ENCODE results near the gene ERBB4.
"Not testable (repeated sequence)": the region's sequence is repeated elsewhere in the genome, so short reads cannot be mapped to it uniquely, and the experiment has no call there.

The ERBB4 gene

GRCh38 chr2:212461708-212462107 is 76.9 kb downstream of the ERBB4 start:
- not testable (repeated sequence) for H2BK15ac ChIP-seq (ENCODE audit: low read length); H3K79me1 ChIP-seq (ENCODE audit: low read depth, low read length); H2BK12ac ChIP-seq (ENCODE audit: low read length); H3K27me3 ChIP-seq (ENCODE audit: control insufficient read depth in 3 of 3, insufficient read depth in 3 of 3, low read depth in 1 of 3, low read length in 3 of 3); H3K27ac ChIP-seq (replicated peaks; ENCODE audit: low read length); H3K36me3 ChIP-seq (replicated peaks in 1 of 2; ENCODE audit: control insufficient read depth in 2 of 2, insufficient read depth in 2 of 2, low read length in 2 of 2); H4K8ac ChIP-seq (ENCODE audit: low read depth, low read length); H3K23ac ChIP-seq (ENCODE audit: low read depth, low read length, poor library complexity); H2AFZ ChIP-seq (ENCODE audit: low read length); H3K14ac ChIP-seq (ENCODE audit: low read length); H3K4me2 ChIP-seq (ENCODE audit: insufficient read depth, low read length, poor library complexity, severe bottlenecking); H3K9ac ChIP-seq (ENCODE audit: low read depth, low read length, poor library complexity); H3K4me1 ChIP-seq (ENCODE audit: control insufficient read depth in 2 of 2, insufficient read depth in 1 of 2, low read depth in 1 of 2, low read length in 2 of 2); H2BK120ac ChIP-seq (ENCODE audit: low read depth, low read length); H2AK5ac ChIP-seq (ENCODE audit: low read depth, low read length); H3K4ac ChIP-seq (ENCODE audit: low read length); H2BK5ac ChIP-seq (ENCODE audit: low read length); H3K18ac ChIP-seq (ENCODE audit: low read length); DNase-seq (ENCODE audit: low spot score); H4K91ac ChIP-seq (ENCODE audit: low read depth, low read length, poor library complexity); H3K4me3 ChIP-seq (ENCODE audit: low read length in 2 of 2)
- H3K9me3 ChIP-seq (replicated peaks in 1 of 2; ENCODE audit: control insufficient read depth in 2 of 2, insufficient read depth in 1 of 2, low read depth in 1 of 2, low read length in 2 of 2) = peaks cover 0 to 14% of the 10 kb centered on the region in 2 donors
- WGBS, 2 donors (ENCODE audit: extremely low coverage in 2 of 2, insufficient read length in 2 of 2, insufficient replicate concordance in 1 of 2) = no CpG with 5 or more reads among the region's 4 CpGs

DNA sequence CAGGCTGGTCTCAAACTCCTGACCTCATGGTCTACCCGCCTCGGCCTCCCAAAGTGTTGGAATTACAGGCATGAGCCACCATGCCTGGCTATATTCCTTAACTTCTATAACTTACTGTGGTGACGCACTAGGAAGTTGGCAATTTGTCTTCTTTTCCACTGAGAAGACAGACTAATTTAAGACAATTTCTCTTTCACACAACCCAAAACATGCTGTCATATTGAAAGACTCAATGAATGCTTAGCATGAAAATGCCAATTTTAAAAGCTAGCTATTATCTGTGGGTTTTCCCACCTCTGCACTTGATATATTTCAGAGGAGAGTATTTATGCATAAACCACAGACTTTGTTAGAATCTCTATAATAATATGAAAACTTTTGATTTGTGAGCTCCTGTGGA is 84.5 kb downstream of the ERBB4 start:
- Histone ChIP-seq H2BK12ac (ENCODE audit: low read length) (no peak overlapping the region), H3K27me3 (ENCODE audit: control insufficient read depth in 3 of 3, insufficient read depth in 3 of 3, low read depth in 1 of 3, low read length in 3 of 3) (no peaks in the 10 kb centered on the region), H3K4me3 (ENCODE audit: low read length in 2 of 2) (no peak overlapping the region), H3K9me3 (replicated peaks in 1 of 2; ENCODE audit: control insufficient read depth in 2 of 2, insufficient read depth in 1 of 2, low read depth in 1 of 2, low read length in 2 of 2) (no peaks in the 10 kb centered on the region), H2BK15ac (ENCODE audit: low read length) (no peak overlapping the region), H2AK5ac (ENCODE audit: low read depth, low read length) (no peak overlapping the region), H3K4me1 (ENCODE audit: control insufficient read depth in 2 of 2, insufficient read depth in 1 of 2, low read depth in 1 of 2, low read length in 2 of 2) (peaks cover 0 to 5% of the 10 kb centered on the region in 2 donors), H4K91ac (ENCODE audit: low read depth, low read length, poor library complexity) (no peak overlapping the region), H3K4me2 (ENCODE audit: insufficient read depth, low read length, poor library complexity, severe bottlenecking) (no peak overlapping the region), H3K23ac (ENCODE audit: low read depth, low read length, poor library complexity) (no peak overlapping the region), H4K8ac (ENCODE audit: low read depth, low read length) (no peak overlapping the region), H3K36me3 (replicated peaks in 1 of 2; ENCODE audit: control insufficient read depth in 2 of 2, insufficient read depth in 2 of 2, low read length in 2 of 2) (no peaks in the 10 kb centered on the region), H3K27ac (replicated peaks; ENCODE audit: low read length) (no peak overlapping the region), H2BK120ac (ENCODE audit: low read depth, low read length) (no peak overlapping the region), H2BK5ac (ENCODE audit: low read length) (no peak overlapping the region), H3K18ac (ENCODE audit: low read length) (no peak overlapping the region), H3K79me1 (ENCODE audit: low read depth, low read length) (no peaks in the 10 kb centered on the region), H3K14ac (ENCODE audit: low read length) (no peak overlapping the region), H3K4ac (ENCODE audit: low read length) (no peak overlapping the region), H3K9ac (ENCODE audit: low read depth, low read length, poor library complexity) (no peak overlapping the region), H2AFZ (ENCODE audit: low read length) (no peak overlapping the region)
- no peak for DNase-seq (ENCODE audit: low spot score)
- no CpG with 5 or more reads among the region's 3 CpGs for WGBS, 2 donors (ENCODE audit: extremely low coverage in 2 of 2, insufficient read length in 2 of 2, insufficient replicate concordance in 1 of 2)

DNA sequence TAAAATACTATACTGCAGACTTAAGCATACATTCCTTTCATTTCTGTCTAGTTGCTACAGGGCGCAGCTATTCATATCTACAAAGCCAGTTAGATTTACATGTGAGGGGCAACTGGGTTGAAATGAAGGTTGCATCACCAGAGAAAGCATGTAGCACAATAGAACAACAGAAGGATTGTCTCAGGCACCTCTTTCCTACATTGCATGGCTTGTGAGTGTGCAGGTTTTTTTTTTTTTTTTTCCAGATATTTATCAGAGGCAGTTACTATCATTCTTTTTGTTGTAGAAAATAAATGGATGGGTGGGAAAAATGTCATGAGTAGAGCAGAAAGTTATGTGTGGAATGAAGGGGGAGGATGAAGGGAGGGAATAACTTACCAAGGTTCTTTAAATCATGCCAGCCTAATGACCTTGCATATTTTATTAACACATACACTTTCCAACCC is 86.8 kb downstream of the ERBB4 start:
- H3K9me3 ChIP-seq (replicated peaks in 1 of 2; ENCODE audit: control insufficient read depth in 2 of 2, insufficient read depth in 1 of 2, low read depth in 1 of 2, low read length in 2 of 2) = no peaks in the 10 kb centered on the region
- H3K27me3 ChIP-seq (ENCODE audit: control insufficient read depth in 3 of 3, insufficient read depth in 3 of 3, low read depth in 1 of 3, low read length in 3 of 3) = no peaks in the 10 kb centered on the region
- no peak overlapping the region for H3K18ac ChIP-seq (ENCODE audit: low read length)
- no peak overlapping the region for H2BK120ac ChIP-seq (ENCODE audit: low read depth, low read length)
- H3K4ac ChIP-seq (ENCODE audit: low read length) = no peak overlapping the region
- no peak overlapping the region for H3K14ac ChIP-seq (ENCODE audit: low read length)
- no peak overlapping the region for H2BK12ac ChIP-seq (ENCODE audit: low read length)
- H4K8ac ChIP-seq (ENCODE audit: low read depth, low read length) = no peak overlapping the region
- H4K91ac ChIP-seq (ENCODE audit: low read depth, low read length, poor library complexity) = no peak overlapping the region
- H3K27ac ChIP-seq (replicated peaks; ENCODE audit: low read length) = no peak overlapping the region
- H3K9ac ChIP-seq (ENCODE audit: low read depth, low read length, poor library complexity) = no peak overlapping the region
- H3K4me1 ChIP-seq (ENCODE audit: control insufficient read depth in 2 of 2, insufficient read depth in 1 of 2, low read depth in 1 of 2, low read length in 2 of 2) = peaks cover 0 to 15% of the 10 kb centered on the region in 2 donors
- peak; percentile 12 for DNase-seq (ENCODE audit: low spot score)
- no peak overlapping the region for H2AK5ac ChIP-seq (ENCODE audit: low read depth, low read length)
- no peaks in the 10 kb centered on the region for H3K79me1 ChIP-seq (ENCODE audit: low read depth, low read length)
- H3K4me2 ChIP-seq (ENCODE audit: insufficient read depth, low read length, poor library complexity, severe bottlenecking) = no peak overlapping the region
- no peak overlapping the region for H2BK15ac ChIP-seq (ENCODE audit: low read length)
- no peak overlapping the region for H3K4me3 ChIP-seq (ENCODE audit: low read length in 2 of 2)
- no peak overlapping the region for H2AFZ ChIP-seq (ENCODE audit: low read length)
- WGBS, 2 donors (ENCODE audit: extremely low coverage in 2 of 2, insufficient read length in 2 of 2, insufficient replicate concordance in 1 of 2) = no CpG with 5 or more reads among the region's 1 CpG
- H3K36me3 ChIP-seq (replicated peaks in 1 of 2; ENCODE audit: control insufficient read depth in 2 of 2, insufficient read depth in 2 of 2, low read length in 2 of 2) = no peaks in the 10 kb centered on the region
- no peak overlapping the region for H3K23ac ChIP-seq (ENCODE audit: low read depth, low read length, poor library complexity)
- no peak overlapping the region for H2BK5ac ChIP-seq (ENCODE audit: low read length)

DNA sequence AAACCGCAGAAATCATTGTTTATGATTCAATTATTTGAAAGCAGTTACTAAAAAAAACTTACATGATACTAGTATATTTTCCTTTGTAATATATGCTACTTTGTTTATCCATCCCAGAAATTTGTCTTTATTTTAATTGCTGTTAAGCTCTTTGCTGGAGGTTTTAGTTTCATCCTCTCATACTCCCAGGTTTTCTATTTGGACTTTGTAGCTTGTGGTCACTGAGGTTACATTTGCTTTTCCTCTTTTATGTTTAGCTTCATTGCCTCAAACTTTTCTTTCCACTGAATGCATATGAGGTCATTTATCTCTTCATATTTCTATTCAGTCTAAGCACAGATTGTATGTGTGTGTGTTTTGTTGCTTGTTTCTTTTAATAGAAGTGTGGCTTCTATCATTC is 89.9 kb downstream of the ERBB4 start:
- Histone ChIP-seq H3K9ac (ENCODE audit: low read depth, low read length, poor library complexity) (no peak overlapping the region), H3K4me2 (ENCODE audit: insufficient read depth, low read length, poor library complexity, severe bottlenecking) (no peak overlapping the region), H2BK12ac (ENCODE audit: low read length) (no peak overlapping the region), H3K27me3 (ENCODE audit: control insufficient read depth in 3 of 3, insufficient read depth in 3 of 3, low read depth in 1 of 3, low read length in 3 of 3) (no peaks in the 10 kb centered on the region), H3K9me3 (replicated peaks in 1 of 2; ENCODE audit: control insufficient read depth in 2 of 2, insufficient read depth in 1 of 2, low read depth in 1 of 2, low read length in 2 of 2) (peaks cover 0 to 5% of the 10 kb centered on the region in 2 donors), H2AFZ (ENCODE audit: low read length) (no peak overlapping the region), H3K79me1 (ENCODE audit: low read depth, low read length) (no peaks in the 10 kb centered on the region), H3K27ac (replicated peaks; ENCODE audit: low read length) (no peak overlapping the region), H3K18ac (ENCODE audit: low read length) (no peak overlapping the region), H2BK120ac (ENCODE audit: low read depth, low read length) (no peak overlapping the region), H3K4me3 (ENCODE audit: low read length in 2 of 2) (no peak overlapping the region), H4K91ac (ENCODE audit: low read depth, low read length, poor library complexity) (no peak overlapping the region), H3K14ac (ENCODE audit: low read length) (no peak overlapping the region), H3K4me1 (ENCODE audit: control insufficient read depth in 2 of 2, insufficient read depth in 1 of 2, low read depth in 1 of 2, low read length in 2 of 2) (peaks cover 0 to 15% of the 10 kb centered on the region in 2 donors), H3K36me3 (replicated peaks in 1 of 2; ENCODE audit: control insufficient read depth in 2 of 2, insufficient read depth in 2 of 2, low read length in 2 of 2) (no peaks in the 10 kb centered on the region), H2BK5ac (ENCODE audit: low read length) (no peak overlapping the region), H3K23ac (ENCODE audit: low read depth, low read length, poor library complexity) (no peak overlapping the region), H2BK15ac (ENCODE audit: low read length) (no peak overlapping the region), H4K8ac (ENCODE audit: low read depth, low read length) (no peak overlapping the region), H3K4ac (ENCODE audit: low read length) (no peak overlapping the region), H2AK5ac (ENCODE audit: low read depth, low read length) (no peak overlapping the region)
- no peak for DNase-seq (ENCODE audit: low spot score)
- WGBS, 2 donors (ENCODE audit: extremely low coverage in 2 of 2, insufficient read length in 2 of 2, insufficient replicate concordance in 1 of 2) = no CpG with 5 or more reads among the region's 1 CpG

All from neuronal stem cell (in vitro differentiated cells).